IMR-90 (cell line): ENCODE measurements around the gene CPHXL2. TPM values are rescaled to one million over a fixed set of nuclear protein-coding genes. Genes with fewer than 3 reads are reported as not detected.

Experiments
- ATAC-seq: fragments of 200-7000 bp; cut with Tn5 transposase; 2 replicates; pipeline ENCODE4 v1.9.1; 2020; ENCODE audit warnings: low read depth, mild to moderate bottlenecking, moderate library complexity
- BruUV-seq: library from RNA; stranded (reverse); fragments of 400-500 nt; replicated peaks from 2 replicates; lab custom pipeline; 2021; lab: Mats Ljungman, UMichigan
- CTCF ChIA-PET: fragments of 300-600 bp; formaldehyde crosslinking; extraction: SDS; loops from one replicate; lab custom pipeline; 2021; ENCODE audit warnings: antibody characterized with exemption; lab: Yijun Ruan, JAX
- POLR2A ChIA-PET: fragments of 300-600 bp; sonication (Branson Sonifier 250); formaldehyde crosslinking; loops from one replicate; lab custom pipeline; 2022; ENCODE audit warnings: antibody characterized with exemption; ENCODE audit not compliant: unreplicated experiment; lab: Charles Lee
- DNase-seq: peaks from one replicate; pipeline ENCODE4 v3.0.0; 2013
- H2AFZ ChIP-seq: replicated peaks from 2 replicates; pipeline ENCODE3; 2013; ENCODE audit warnings: low read length, mild to moderate bottlenecking; ENCODE audit not compliant: poor library complexity
- H2AK5ac ChIP-seq: 2 replicates; pipeline ENCODE4 v1.6.1; 2013; ENCODE audit warnings: low read depth, low read length, inconsistent platforms
- H2AK9ac ChIP-seq: replicated peaks from 2 replicates; pipeline ENCODE3; 2013; ENCODE audit warnings: mild to moderate bottlenecking, low read depth, low read length, moderate library complexity; ENCODE audit not compliant: poor library complexity
- H2BK120ac ChIP-seq: 2 replicates; pipeline ENCODE4 v1.6.1; 2013; ENCODE audit warnings: low read depth, low read length, inconsistent platforms
- H2BK15ac ChIP-seq: 3 replicates; pipeline ENCODE4 v1.6.1; 2013; ENCODE audit warnings: low read depth, low read length, inconsistent platforms
- H2BK20ac ChIP-seq: 2 replicates; pipeline ENCODE4 v1.6.1; 2013; ENCODE audit warnings: low read depth, mild to moderate bottlenecking, inconsistent platforms, low read length, moderate library complexity
- H2BK5ac ChIP-seq: 2 replicates; pipeline ENCODE4 v1.6.1; 2013; ENCODE audit warnings: mild to moderate bottlenecking, low read depth, low read length, inconsistent platforms; ENCODE audit not compliant: poor library complexity, severe bottlenecking
- H3K14ac ChIP-seq: replicated peaks from 2 replicates; pipeline ENCODE4 v1.6.1; 2013; ENCODE audit warnings: low read depth, low read length, inconsistent platforms
- H3K18ac ChIP-seq: 2 replicates; pipeline ENCODE4 v1.6.1; 2013; ENCODE audit warnings: low read depth, low read length, control low read depth
- H3K23ac ChIP-seq: 2 replicates; pipeline ENCODE4 v1.6.1; 2013; ENCODE audit warnings: low read depth, low read length, inconsistent platforms
- H3K27ac ChIP-seq: 2 replicates; pipeline ENCODE4 v1.5.1; 2013; ENCODE audit warnings: mild to moderate bottlenecking, control low read depth, low read length; ENCODE audit not compliant: insufficient read depth
- H3K27me3 ChIP-seq: 2 replicates; pipeline ENCODE4 v1.6.1; 2013; ENCODE audit warnings: low read length; ENCODE audit not compliant: control insufficient read depth, insufficient read depth
- H3K36me3 ChIP-seq: 2 replicates; pipeline ENCODE4 v1.6.1; 2013; ENCODE audit warnings: low read length, mixed read lengths; ENCODE audit not compliant: control insufficient read depth, insufficient read depth
- H3K4ac ChIP-seq: 2 replicates; pipeline ENCODE4 v1.6.1; 2013; ENCODE audit warnings: low read depth, low read length, inconsistent platforms
- H3K4me1 ChIP-seq: 2 replicates; pipeline ENCODE4 v1.6.1; 2013; ENCODE audit warnings: low read length, mixed read lengths; ENCODE audit not compliant: control insufficient read depth, insufficient read depth
- H3K4me2 ChIP-seq: 2 replicates; pipeline ENCODE4 v1.6.1; 2013; ENCODE audit warnings: low read depth, mild to moderate bottlenecking, control low read depth, low read length, moderate library complexity
- H3K4me3 ChIP-seq: 2 replicates; pipeline ENCODE4 v1.5.1; 2013; ENCODE audit warnings: low read depth, mild to moderate bottlenecking, control low read depth, low read length, moderate library complexity; ENCODE audit not compliant: insufficient read depth
- H3K56ac ChIP-seq: 2 replicates; pipeline ENCODE4 v1.6.1; 2013; ENCODE audit warnings: low read length, inconsistent platforms; ENCODE audit not compliant: insufficient read depth; ENCODE audit errors: extremely low read depth
- H3K79me1 ChIP-seq, 2 experiments: 2 replicates each; pipeline ENCODE4 v1.6.1; 2013; ENCODE audit warnings: low read length in 2 of 2, inconsistent platforms in 1 of 2, low read depth in 1 of 2
- H3K9ac ChIP-seq: 2 replicates; pipeline ENCODE4 v1.6.1; 2013; ENCODE audit warnings: low read depth, low read length, control low read depth
- H3K9me1 ChIP-seq: 2 replicates; pipeline ENCODE4 v1.6.1; 2013; ENCODE audit warnings: low read length, inconsistent platforms; ENCODE audit not compliant: insufficient read depth
- H3K9me3 ChIP-seq: 2 replicates; pipeline ENCODE4 v1.6.1; 2013; ENCODE audit warnings: low read length; ENCODE audit not compliant: control insufficient read depth, insufficient read depth
- H4K20me1 ChIP-seq: 2 replicates; pipeline ENCODE4 v1.6.1; 2013; ENCODE audit warnings: low read length, inconsistent platforms; ENCODE audit not compliant: insufficient read depth
- H4K5ac ChIP-seq: 2 replicates; pipeline ENCODE4 v1.6.1; 2013; ENCODE audit warnings: mild to moderate bottlenecking, low read depth, low read length, control low read depth
- H4K8ac ChIP-seq, 2 experiments: 2 replicates each; pipeline ENCODE4 v1.6.1; 2013; ENCODE audit warnings: low read depth in 2 of 2, low read length in 2 of 2, control low read depth in 1 of 2, inconsistent platforms in 1 of 2
- H4K91ac ChIP-seq: 2 replicates; pipeline ENCODE4 v1.6.1; 2013; ENCODE audit warnings: low read depth, low read length, inconsistent platforms; ENCODE audit not compliant: insufficient read depth
- BHLHE40 ChIP-seq: fragments of 150-350 bp; IDR thresholded peaks from 2 replicates; pipeline ENCODE4 v1.6.1; 2016; ENCODE audit warnings: mild to moderate bottlenecking, low read depth, low read length
- CHD1 ChIP-seq: IDR thresholded peaks from 2 replicates; pipeline ENCODE4 v1.6.1; 2012; ENCODE audit warnings: low read depth, low read length, improper control_type of control experiment
- MAZ ChIP-seq: IDR thresholded peaks from 2 replicates; pipeline ENCODE4 v1.6.1; 2012; ENCODE audit warnings: low read depth, mild to moderate bottlenecking, low read length, improper control_type of control experiment, moderate library complexity, borderline replicate concordance
- MXI1 ChIP-seq: IDR thresholded peaks from 2 replicates; pipeline ENCODE4 v1.6.1; 2012; ENCODE audit warnings: low read depth, mild to moderate bottlenecking, low read length, moderate library complexity, borderline replicate concordance
- NFE2L2 ChIP-seq: fragments of 150-350 bp; IDR thresholded peaks from 2 replicates; pipeline ENCODE4 v1.6.1; 2016; ENCODE audit warnings: low read depth, mild to moderate bottlenecking, low read length
- POLR2A ChIP-seq: IDR thresholded peaks from 2 replicates; pipeline ENCODE4 v1.6.1; 2012; ENCODE audit warnings: mild to moderate bottlenecking, low read depth, low read length
- RAD21 ChIP-seq: IDR thresholded peaks from 2 replicates; pipeline ENCODE4 v1.6.1; 2012; ENCODE audit warnings: low read length, improper control_type of control experiment
- RCOR1 ChIP-seq: IDR thresholded peaks from 2 replicates; pipeline ENCODE4 v1.6.1; 2012; ENCODE audit warnings: mild to moderate bottlenecking, low read length, improper control_type of control experiment; ENCODE audit not compliant: insufficient replicate concordance
- RFX5 ChIP-seq: IDR thresholded peaks from 2 replicates; pipeline ENCODE4 v1.8.0; 2012; ENCODE audit warnings: low read depth, mild to moderate bottlenecking, low read length, moderate library complexity
- SMC3 ChIP-seq: fragments of 150-350 bp; IDR thresholded peaks from 2 replicates; pipeline ENCODE4 v1.6.1; 2016; ENCODE audit warnings: low read depth, mild to moderate bottlenecking, antibody characterized with exemption, low read length, moderate library complexity
- WGBS, 2 experiments: methylation state at CpG; one replicate each; pipeline versions ENCODE4 v1.1.5 to v1.1.7; 2013; ENCODE audit warnings: missing lambda C conversion rate in 2 of 2; ENCODE audit not compliant: insufficient read length in 1 of 2; ENCODE audit errors: extremely low coverage in 2 of 2; 5-methylcytosine and 5-hydroxymethylcytosine counted together
- dilution Hi-C: fragments of 300-500 bp; cut with HindIII; formaldehyde crosslinking; loops from one replicate; pipeline ENCODE4 v1.14.3; 2018; ENCODE audit warnings: low sequenced_read_pairs; ENCODE audit not compliant: unreplicated experiment
- in situ Hi-C: fragments of 300-500 bp; cut with MboI; formaldehyde crosslinking; loops from 3 replicates; pipeline ENCODE4 v1.14.3; 2019; ENCODE audit warnings: low sequenced_read_pairs, inconsistent platforms, mixed read lengths
- intact Hi-C: fragments of 100-400 bp; cut with micrococcal nuclease; formaldehyde crosslinking; loops from 2 replicates; pipeline ENCODE4 v1.10.0; 2022
- polyA plus RNA-seq, 3 experiments: library from polyadenylated mRNA; depleted of rRNA; stranded (reverse); fragments of >200 nt; gene quantifications; 2 replicates each; pipeline ENCODE4 v1.2.3, GENCODE V29; 2012; ENCODE audit warnings: low replicate concordance in 1 of 3
- total RNA-seq: library from RNA; depleted of rRNA; stranded (reverse); fragments of >200 nt; gene quantifications from 2 replicates; pipeline ENCODE4 v1.2.3, GENCODE V29; 2012

Gene CPHXL2
- total and polyA plus RNA-seq, 2 of the 4 experiments (the other 2 are of a cell fraction): not detected

- Histone ChIP-seq H3K9me3 (no peaks in the 10 kb centered on the region), H3K4ac (no peak overlapping the region), H2BK120ac (no peak overlapping the region), H3K79me1 (peaks cover 24 to 55% of the 10 kb centered on the region in 2 experiments), H3K27me3 (no peaks in the 10 kb centered on the region), H3K36me3 (peaks cover 28% of the 10 kb centered on the region), H2AK9ac (no peak overlapping the region), H4K5ac (no peak overlapping the region), H3K56ac (no peak overlapping the region), H3K4me2 (no peak overlapping the region), H3K23ac (no peak overlapping the region), H2BK5ac (no peak overlapping the region), H2BK20ac (no peak overlapping the region), H3K18ac (no peak overlapping the region), H3K4me3 (no peak overlapping the region), H2BK15ac (no peak overlapping the region), H3K27ac (no peak overlapping the region), H2AK5ac (no peak overlapping the region), H4K20me1 (peaks cover 25% of the 10 kb centered on the region), H3K4me1 (peaks cover 10% of the 10 kb centered on the region; the same call in 1 of the 2 replicates), H4K8ac (no peak overlapping the region), H3K9me1 (0 out of 2 replicates have a peak, but pooled peaks cover 2% of the 10 kb centered on the region), H3K14ac (no peak overlapping the region), H4K91ac (no peak overlapping the region), H2AFZ (no peak overlapping the region), H3K9ac (no peak overlapping the region)
- in situ Hi-C loops (loop anchor here (10.0 kb wide), 1 partner anchor 120 kb away; no protein-coding TSS in a partner anchor), dilution Hi-C loops (no loop called here), intact Hi-C loops (loop anchor here (10.0 kb wide), 1 partner anchor 1530 kb away; no protein-coding TSS in a partner anchor)
- TF ChIP-seq BHLHE40 (no peak), RFX5 (no peak), MXI1 (no peak), SMC3 (no peak), NFE2L2 (no peak), CHD1 (no peak), POLR2A (no peak), RCOR1 (no peak), RAD21 (no peak), MAZ (no peak)
- 100% methylated on average over 2 of the region's 7 CpGs; no CpG with 5 or more reads in 1 of the 2 experiments for WGBS, 2 experiments
- BruUV-seq: no TSS peak
- DNase-seq: no peak
- ChIA-PET POLR2A (no interaction called here), CTCF (no interaction called here)
- no peak for ATAC-seq
Measured at GRCh38 chr16:75644240-75645012, 32.4 kb downstream of the CPHXL2 start.
